HG03575 (cell line): Measurements from ENCODE around the gene AAMDC.
A peak's percentile ranks its signal among the peaks of the same experiment; 100 is the strongest.

Source experiments
- ATAC-seq: cut with Tn5 transposase; IDR thresholded peaks from one replicate; pipeline ENCODE4 v1.9.1; 2021; ENCODE audit not compliant: unreplicated experiment, insufficient number of reproducible peaks, low FRiP score; ENCODE audit errors: extremely low read depth

The AAMDC gene

DNA sequence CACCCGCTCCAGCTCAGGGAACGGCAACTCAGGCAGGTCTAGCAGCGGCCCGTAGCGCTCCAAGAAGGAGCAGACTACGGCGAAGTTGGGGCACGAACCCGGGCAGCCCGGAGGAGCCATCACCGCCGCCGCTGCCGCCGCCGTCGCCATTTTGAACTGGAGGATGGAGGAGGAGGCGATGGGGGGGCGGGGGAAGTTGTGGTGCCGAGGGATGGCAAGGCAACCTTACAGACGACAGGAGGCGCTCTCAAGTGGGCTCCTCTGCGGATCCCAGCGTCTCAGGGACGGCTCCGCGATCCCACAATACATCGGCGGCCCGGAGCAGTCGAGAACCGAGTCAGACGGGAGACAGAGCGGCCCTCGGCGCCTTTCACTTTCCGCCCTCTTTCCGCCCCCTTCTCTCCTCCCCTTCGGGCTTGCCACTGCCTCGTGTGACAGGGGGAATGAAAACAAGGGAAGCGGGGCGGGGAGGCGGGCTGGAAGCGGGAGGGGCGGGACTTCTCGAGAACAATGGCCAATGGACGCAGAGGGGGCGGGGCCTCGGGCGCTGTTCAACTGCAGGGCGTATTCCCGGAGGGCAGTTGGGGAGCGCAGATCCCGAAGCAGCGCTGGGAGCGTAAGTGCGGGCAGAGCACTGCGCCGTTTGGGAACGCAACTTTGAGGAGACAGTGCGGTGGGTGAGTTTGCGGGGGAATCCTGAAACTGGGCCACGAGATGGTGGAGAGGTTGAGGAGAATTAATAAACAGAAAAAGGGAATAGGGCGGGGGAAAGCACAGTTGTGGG is at the start of gene AAMDC, which contains the start of gene RSF1:
Gene AAMDC (plus strand): TSS at position 580 of the 784 bp plus-strand sequence. CDS start 21,353 bp downstream, outside the sequence.
Gene RSF1 (minus strand): TSS at position 158 of the 784 bp plus-strand sequence. CDS start 8 bp downstream, at position 150.
- peak; percentile 58 for ATAC-seq

DNA sequence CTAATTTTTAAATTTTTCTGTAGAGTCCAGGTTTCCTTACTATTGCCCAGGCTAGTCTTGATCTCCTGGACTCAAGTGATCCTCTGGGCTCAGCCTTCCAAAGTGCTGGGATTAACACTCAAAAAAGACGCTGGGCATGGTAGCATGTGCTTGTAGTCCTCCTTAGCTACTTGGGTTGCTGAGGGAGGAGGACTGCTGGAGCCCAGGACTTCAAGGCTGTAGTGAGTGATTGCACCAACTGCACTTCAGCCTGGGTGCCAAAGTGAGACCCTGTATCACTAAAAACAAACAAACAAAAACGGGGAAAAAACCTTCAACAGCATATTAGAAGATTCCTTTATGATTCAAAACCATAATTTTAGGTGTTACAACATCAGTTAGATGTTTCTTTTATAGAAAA is 45.0 kb upstream of the AAMDC start:
- no peak for ATAC-seq

DNA sequence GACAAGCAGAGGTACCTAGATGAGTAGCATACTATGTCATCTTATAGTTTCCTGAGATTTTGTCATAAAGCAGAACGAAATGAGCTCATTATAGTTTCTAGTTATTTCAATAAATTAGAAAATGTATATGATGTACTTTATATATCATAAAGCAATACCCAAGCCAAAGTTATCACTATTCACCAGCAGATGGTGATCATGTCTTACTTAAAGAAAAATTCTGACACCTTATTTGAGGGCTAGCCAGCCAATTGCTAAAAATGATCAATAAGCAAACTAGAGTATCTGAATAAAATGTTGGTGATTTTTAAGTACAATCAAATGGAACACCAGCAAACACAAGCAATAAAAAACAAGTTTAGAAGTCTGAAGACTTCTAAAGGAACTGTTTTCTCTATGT is 44.5 kb upstream of the AAMDC start:
- ATAC-seq = no peak

DNA sequence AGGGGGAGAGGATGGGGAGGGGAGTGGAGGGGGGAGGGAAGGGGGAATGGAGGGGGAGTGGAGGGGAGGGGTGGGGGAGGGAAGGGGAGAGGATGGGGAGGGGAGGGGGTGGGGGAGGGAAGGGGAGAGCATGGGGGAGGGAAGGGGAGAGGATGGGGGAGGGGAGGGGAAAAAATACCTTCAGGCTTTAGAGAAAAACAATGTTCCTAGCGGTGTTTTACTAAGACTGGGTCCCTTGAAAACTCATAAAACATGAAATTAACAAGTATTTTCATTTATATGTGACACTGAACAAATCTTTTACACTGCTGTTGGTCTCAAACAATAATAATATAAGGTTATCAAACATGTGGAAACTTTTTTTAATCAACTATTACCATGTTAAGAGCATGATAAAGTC is 42.8 kb upstream of the AAMDC start:
- no peak for ATAC-seq

DNA sequence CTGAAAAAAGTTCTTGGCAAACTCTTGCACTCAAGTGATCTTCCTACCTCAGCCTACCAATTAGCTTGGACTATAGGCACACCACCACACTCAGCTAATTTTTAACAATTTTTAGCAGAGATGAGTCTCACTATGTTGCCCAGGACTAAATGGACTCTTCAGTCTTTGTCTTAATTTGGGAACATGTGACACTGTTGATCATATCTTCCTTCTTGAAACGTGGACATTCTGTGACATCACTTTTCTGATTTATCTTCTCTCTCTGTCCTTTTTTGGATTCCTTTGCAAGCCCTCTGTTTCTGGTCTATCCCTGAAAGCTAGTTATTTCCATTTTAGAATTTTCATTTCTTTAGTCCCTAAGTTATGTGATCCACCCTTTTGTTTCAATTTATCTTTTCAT is 42.4 kb upstream of the AAMDC start:
- ATAC-seq = no peak

DNA sequence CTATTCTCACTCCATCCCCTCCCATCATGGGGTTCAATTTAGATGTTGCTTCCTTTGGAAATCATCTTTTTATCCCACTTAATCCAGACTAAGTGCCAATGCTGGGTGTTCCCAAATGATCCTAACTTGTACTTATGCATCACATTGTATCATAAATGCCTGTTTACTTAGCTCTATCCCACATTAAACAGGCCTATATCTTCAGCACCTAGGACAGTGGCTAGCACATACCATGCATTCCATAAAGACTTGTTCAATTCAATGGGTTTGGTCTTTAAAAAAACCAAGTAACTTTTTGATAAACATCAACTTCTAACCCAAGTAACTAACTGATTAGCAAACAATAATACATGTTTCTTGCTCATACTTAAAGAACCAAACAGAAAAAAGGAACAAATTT is 41.0 kb upstream of the AAMDC start:
- no peak for ATAC-seq

DNA sequence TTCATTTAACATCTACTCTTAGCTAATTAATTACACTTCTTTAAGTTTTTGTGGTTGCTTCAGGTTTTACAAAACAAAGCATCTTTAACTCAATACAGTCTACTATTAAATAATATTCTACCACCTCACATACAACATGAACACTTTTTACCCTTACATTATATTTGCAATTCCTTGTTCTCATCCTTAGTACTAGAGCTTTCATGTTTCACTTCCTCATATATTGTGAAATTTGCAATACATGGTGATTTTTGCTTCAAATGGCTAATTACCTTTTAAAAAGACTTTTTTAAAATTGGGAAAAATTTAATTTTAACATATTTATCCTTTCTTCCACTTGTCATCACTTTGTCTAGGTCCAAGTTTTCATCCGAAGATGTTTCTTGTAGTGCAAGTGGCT is 37.9 kb upstream of the AAMDC start:
- ATAC-seq = no peak

DNA sequence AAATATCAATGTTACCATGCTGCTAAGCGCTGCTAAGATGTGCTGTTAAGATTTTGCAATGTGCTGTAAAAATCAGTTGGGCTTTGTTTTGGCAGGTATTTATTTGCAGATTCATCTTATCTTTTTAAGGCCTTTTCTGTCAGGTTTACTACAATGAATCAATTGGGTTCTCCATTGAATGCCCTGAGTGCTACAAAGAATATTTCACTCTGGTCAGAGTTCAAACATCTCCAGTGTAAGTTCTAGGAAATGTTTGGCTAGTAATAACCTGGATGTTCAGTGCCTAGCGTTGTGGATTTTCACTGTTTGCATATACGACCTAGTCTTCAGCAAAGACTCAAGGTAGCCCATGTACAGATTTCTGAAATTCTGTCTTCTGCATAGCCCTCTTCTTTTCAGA is 36.4 kb upstream of the AAMDC start:
- no peak for ATAC-seq

DNA sequence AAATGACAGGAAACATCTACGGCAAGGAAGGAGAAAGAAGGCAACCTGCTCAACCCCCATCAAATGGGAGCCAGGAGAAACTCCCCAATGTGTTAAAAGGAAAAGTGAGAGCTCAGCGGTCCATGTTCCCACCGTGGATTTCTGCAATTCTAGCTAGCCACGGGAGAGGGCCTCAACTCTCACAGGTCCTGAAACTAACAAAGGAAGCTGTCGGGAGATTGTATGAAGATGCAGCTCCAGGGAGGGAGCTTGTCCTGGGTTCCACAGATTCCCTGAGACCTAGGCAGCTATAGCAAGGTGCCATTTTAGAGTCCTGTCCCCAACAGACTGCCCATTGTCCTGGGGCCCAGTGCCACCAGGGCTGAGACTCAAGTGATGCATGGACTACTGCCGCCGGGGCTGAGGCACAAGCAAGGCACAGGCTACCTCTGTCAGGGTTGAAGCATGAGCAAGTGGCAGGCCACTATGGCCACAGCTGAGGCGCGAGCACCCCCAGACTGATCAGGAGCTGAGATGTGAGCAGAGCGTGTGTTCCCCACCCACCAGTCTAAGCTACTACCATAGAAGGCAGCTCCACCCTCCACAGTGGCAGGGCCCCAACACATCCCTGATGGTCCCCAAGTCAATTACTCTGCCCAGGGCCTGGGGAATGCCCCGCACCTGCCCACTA is 31.7 kb upstream of the AAMDC start:
- no peak for ATAC-seq

DNA sequence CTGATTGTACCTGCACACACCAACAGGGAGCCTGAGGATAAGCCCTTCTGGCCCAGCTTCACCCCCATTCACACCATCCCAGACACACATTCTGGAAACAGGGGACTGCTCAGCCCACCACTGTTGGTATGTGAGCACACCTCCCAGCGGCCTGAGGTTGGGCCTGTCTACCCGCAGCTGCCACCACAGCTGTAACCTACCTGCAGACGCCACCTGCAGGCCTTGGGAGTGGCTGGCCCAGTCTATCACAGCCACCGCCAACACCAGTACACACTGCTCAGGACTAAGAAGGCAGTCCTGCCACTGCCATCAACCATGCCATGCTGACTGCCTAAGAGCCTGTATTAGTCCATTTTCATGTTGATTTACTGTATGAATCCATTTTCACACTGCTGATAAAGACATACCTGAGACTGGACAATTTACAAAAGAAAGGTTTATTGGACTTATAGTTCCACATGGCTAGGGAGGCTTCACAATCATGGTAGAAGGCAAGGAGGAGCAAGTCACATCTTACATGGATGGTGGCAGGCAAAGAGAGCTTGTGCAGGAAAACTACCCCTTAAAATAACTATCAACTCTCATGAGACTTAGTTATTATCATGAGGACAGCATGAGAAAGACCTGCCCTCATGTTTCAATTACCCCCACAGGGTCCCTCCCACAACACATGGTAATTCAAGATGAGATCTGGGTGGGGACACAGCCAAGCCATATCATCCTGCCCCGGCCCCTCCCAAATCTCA is 31.0 kb upstream of the AAMDC start:
- ATAC-seq = no peak

DNA sequence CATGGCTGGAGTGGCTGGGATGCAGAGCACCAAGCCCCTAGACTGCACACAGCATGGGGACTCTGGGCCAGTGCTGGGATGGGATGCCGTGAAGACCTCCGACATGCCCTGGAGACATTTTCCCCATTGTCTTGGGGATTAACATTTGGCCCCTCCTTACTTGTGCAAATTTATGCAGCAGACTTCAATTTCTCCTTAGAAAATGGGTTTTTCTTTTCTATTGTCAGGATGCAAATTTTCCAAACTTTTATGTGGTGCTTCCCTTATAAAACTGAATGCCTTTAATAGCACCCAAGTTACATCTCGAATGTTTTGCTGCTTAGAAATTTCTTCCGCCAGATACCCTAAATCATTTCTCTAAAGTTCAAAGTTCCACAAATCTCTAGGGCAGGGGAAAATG is 29.6 kb upstream of the AAMDC start:
- no peak for ATAC-seq

DNA sequence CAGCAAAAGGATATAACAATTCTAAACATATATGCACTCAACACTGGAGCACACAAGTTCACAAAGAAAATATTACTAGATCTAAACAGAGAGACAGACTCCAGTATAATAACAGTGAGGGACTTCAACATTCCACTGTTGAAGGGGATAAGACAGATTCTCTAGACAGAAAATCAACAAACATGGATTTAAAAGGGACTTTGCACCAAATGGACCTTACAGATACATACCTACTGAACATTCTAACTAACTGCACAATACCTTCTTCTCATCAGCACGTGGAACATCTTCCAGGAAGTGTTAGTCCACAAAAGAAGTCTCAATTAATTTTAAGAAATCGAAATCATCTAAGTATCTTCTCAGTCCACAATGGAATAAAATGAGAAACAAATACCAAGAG is 27.0 kb upstream of the AAMDC start:
- ATAC-seq = no peak

DNA sequence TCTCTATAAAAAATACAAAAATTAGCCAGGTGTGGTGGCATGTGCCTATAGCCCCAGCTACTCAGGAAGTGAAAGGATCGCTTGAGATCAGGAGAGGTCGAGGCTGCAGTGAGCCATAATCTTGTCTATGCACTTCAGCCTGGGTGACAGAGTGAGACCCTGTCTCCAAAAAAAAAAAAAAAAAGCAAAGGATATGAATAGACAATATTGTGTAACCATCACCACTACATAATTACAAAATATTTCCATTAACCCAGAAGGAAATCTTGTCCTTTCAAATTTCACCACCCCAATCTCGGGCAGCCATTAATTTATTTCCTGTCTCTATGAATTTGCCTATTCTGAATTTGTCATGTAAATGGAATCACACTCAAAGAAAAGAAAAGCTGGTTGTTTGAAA is 21.6 kb upstream of the AAMDC start:
- ATAC-seq = no peak

DNA sequence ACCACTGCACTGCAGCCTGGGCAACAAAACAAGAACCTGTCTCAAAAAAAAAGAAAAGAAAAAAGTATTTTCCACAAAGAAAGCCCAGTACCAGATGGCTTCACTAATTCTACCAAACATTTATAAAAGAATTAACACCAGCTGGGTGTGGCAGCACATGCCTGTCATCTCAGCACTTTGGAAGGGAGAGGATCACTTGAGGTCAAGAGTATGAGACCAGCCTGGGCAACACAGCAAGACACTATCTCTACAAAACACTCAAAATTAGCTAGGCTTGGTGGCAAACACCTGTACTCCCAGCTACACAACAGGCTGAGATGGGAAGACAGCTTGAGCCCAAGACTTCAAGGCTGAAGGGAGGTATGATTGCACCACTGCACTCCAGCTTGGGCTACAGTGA is 20.5 kb upstream of the AAMDC start:
- ATAC-seq = no peak

DNA sequence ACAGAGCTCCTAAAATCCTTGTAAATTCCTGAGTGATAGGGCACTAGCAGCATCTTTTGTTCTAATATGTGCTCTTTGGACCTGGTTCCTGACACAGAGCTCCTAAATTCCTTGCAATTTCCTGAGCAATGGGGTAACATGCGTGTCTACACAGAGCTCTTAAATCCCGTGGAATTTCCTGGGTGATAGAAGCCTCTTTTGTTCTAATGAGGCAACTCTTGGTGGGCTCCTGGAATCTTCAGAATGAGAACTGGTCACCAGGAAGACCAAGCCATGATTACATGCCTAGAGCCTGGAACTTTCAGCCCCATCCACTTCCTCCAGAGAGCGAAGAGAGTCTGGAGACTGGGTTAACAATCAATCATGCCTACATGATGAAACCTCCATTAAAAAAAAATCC is 19.5 kb upstream of the AAMDC start:
- no peak for ATAC-seq

DNA sequence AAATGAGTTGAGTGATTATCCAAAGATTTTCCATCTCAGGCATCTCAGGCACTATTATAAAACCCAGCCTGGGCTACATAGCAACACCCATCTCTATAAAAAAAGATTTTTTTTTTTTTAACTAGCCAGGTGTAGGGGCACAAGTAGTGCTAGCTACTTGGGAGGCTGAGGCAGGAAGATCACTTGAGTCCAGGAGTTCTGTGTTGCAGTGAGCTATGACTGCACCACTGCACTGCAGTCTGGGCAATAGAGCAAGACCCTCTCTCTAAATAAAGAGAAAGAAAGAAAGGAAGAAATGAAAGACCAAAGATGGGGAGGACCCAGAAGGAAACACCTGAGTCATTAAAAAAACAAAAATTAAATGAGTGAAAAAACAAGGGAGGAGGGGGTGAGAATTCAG is 14.5 kb upstream of the AAMDC start:
- no peak for ATAC-seq

DNA sequence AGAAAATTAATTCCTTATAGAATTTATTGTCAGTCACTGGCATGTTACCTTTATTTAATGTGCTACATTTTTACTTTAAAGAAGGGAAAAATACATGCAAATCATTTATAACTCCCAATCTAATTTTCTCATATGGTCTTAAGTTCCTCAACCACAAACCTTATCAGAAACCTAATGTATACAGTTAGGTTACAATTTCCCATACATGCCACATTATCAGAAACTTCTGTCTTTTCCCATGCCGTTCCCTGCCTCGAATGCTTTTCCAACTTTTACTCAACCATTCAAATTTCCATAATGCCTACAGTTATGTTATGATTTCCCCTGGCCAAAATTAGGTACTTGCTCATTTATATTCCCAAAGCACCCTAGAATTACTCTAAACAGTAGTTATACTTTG is 14.0 kb upstream of the AAMDC start:
- ATAC-seq = no peak

DNA sequence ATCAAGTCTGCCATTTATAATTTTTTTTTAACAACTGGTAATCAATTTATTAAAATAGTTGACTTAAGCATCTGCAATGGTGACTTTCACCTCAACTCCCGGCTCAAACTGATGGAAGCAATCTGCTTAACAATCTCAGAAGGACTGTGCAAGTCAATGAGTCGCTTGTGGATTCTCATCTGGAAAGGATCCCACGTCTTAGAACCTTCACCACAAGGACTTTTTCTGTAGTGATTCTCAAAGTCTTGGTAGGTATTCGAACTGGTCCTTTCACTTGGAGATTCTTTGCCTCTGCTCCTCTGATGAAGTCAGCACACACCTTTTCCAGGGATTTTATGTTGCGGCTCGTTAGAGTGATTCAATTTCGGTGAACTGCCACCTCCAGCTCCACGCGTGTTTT is 7.7 kb upstream of the AAMDC start:
- no peak for ATAC-seq

DNA sequence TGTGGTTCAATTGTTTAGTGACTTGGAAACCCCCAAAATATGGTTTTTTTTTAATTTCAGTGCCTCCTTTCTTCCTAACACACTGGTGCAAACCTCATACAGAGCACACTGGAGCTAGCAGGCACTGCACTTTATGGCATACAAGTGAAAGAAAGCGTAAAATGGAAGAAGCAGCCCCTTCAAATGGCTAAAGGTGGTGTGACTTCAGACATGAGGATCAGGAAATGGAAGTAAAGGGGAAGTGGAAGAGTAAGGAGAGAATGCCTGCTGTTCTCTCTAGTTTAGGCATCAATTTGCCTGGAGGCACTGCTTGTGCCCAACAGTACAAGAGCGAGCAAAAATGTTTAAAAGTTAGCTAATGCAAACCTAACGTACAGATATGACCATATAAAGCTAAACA is 6.1 kb upstream of the AAMDC start:
- ATAC-seq = no peak

DNA sequence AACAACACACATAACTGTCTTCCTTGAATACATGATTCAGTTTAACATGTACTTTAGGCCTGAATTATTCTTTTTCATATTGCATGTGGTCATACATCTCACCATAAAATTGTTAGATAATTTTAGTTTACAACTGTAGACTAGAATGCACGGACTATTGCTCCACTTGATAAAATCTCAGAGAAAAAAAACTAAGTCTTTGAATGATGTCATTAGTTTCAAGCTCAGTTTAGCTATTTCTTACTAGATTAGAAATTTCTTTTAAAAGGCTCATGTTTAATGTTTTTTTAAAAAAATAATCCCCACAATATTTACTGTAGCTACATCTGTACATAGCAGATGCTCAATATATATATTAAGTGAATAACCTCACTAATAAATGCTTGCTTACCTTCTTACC is 5.5 kb upstream of the AAMDC start:
- no peak for ATAC-seq
